Ureter (tissue), 1 donor: ENCODE measurements around the gene ADAM19. TPM values are rescaled to one million over a fixed set of nuclear protein-coding genes. Genes with fewer than 3 reads are reported as not detected.
A peak's percentile ranks its signal among the peaks of the same experiment; 100 is the strongest.

ENCODE experiments used
- DNase-seq: peaks from one replicate; pipeline ENCODE4 v3.0.0-alpha.2; 2020; ENCODE audit warnings: low spot score
- total RNA-seq: library from RNA; stranded (reverse); gene quantifications from one replicate; pipeline ENCODE4 v1.2.4, GENCODE V29; 2023
- donor health status: DM: yes; HTN: yes; CAD: no.

The ADAM19 gene
- total RNA-seq, 1 donor from 2014 or later = 17.4 TPM

DNA sequence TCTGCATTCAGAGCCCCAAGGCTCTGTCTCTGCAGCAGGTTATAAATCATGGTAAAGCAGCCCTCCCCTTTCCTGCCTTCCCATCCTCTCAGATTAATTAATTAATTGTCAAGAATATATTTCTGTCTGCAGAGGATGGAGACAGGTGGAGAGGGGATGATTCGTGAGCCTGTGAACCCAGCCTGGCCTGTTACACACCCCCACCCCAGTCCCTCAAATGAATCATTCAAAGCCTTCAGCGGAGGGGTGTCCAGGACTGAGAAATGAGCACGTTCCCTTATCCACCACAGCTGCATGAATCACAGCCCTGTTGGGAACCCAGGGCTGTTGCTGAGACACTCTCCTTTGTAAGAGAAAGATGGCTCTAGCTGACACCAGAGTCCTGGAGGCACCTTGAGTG, 59.6 kb downstream of the ADAM19 start:
- DNase-seq = no peak

DNA sequence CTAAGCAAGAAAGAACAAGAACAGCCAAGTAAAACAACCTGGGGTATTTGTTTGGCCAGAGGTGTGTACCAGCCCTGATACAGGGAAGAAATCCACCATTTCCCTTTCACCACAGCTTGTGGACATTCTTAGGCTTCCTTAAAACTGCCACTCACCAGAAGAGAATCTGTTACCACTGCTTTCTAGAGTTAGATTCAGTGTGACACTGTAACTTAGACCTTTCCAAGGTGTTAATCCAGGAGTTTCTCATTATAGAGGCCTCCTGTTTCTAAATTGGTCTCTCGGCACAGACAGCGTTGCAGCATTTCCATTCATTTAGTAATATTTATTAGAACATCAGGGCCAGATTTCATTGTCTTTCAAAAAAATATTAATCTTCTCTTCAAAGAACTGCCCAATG, 60.6 kb downstream of the ADAM19 start:
- DNase-seq = no peak

DNA sequence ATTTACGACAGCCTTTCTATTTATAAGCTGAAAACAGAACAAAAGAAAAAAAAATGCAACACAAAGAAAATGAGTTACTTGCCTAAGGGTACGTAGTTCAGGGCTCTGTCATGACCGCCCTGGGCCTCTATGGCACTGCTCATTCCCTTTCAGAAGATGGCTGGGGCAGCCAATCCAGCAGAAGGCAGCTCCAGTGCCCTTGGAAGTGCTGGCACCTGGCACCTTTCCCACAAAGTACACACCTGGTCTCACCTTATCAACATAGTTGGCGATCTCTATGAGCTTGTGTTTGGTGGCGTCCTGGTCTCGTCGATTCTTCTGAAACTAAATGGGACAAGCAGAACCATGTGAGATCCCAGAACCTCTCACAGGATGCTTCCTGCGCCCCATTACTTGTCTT, 62.4 kb downstream of the ADAM19 start:
- no peak for DNase-seq

DNA sequence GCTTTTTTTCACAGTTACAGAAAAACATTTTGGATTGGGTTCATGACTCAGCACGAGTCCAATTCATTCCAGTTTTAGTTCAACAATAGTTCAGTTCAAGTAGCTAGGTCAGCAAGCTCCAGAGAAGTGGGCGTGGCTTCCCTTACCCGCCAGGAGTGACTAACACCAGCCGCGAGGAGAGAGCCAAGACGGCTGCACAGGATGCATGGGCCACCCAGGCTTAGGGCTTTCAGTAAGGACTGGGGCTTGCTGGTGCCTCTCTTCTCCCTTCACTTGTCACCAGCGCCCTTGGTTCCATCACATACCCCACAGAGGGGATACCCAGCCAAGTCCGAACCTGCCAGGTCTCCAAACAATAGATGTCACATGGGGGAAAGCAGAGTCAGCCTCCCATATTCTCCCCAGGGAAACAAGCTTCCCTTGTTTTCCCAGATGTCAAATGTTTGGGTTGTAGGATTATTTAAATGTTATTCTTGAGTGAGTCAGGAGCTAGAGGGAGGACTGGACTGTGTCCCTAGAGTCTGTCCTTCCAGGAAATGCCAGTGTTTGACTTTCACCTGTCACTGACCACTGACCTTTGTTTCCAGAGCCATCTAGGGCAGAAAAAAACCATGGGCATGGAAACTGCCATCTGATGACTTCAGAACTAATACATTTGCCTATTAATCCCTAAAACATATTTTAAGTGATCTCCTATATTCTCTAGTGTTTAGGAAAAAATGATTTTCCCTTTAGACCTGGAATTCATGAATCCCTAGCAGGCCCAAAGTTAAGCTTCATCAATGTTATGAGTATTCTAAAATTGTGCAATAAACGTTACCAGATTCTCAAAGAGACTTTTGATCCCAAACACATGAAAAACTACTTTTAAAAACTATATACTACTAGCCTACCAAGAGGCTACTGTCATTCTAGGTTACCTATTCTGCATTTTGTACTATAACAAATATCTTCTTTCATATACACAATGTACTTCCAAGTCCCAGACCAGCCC, 63.6 kb downstream of the ADAM19 start:
- DNase-seq = peak; percentile 92

DNA sequence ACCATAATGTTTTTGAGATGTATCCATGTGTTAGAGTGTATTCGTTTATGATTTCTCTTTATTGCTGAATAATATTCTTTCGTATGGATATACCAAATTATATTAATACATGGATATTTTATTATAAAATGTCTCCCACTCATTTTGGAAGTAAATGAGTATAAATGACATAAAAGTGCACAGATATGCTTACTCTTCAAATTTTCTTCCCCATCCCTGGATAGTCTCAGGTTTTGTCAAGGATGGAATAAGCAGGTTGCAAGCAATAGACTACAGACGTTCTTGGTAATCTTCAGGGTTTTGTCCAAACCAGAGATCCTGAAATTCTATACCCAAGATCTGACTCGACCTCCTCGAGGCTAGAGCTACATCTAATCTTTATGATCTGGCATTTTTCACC, 64.9 kb downstream of the ADAM19 start:
- DNase-seq = no peak

DNA sequence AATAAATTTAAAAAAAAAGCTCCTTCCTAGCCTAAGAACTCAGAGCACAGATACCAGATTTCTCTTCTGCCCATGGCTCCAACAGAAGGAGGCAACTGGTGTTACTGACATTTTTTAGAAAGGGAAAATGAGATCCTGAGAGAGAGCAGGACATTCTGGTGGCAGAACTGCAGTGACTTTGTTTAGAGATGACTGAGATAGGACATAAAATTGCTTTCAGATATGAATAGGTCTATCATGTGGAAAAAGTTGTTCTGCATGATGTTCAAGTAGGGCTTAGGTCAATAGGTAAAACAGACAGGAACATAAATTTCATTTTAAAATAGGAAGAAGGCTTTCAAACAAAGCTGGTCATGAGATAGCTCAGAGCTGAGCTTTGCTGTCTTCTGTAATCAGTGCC, 66.0 kb downstream of the ADAM19 start:
- DNase-seq = no peak

DNA sequence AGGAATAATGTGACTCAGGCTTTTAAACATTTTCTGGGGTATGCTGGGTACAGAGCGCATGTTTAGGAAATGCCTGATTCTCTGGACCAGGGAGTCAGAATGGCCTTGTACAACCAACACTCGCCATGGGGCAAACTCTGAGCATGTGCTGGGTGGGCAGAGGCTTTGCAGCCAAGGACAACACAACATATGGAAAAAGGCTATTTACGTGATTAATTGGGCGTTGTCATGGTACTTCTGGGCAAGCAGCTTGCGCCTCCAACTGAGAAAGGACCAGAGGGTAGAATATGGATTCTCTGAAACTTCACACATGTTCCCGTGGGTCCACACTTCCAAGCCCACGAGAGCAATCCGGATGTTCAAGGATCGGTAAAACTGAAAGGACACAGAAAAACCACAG, 66.5 kb downstream of the ADAM19 start:
- no peak for DNase-seq

- no peak for DNase-seq
These were observed 68.4 kb downstream of the ADAM19 start for GRCh38 chr5:157506981-157507780.

- DNase-seq = no peak
These were observed 69.4 kb downstream of the ADAM19 start for GRCh38 chr5:157506066-157506590.

GRCh38 chr5:157505496-157505895, 70.1 kb downstream of the ADAM19 start:
- no peak for DNase-seq

DNA sequence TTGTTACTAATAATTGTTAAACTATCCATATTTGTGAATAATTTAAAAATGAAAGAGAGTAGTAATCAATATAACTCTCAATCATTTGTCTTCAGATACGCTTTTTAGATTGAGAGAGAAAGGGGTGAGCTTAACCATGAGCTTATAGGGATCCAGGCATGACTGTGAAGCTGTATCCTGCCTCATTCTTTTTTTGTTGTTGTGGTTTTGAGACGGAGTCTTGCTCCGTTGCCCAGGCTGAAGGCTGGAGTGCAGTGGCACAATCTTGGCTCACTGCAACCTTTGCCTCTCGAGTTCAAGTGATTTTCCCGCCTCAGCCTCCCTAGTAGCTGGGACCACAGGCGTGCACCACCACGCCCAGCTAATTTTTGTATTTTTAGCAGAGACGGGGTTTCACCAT, 71.5 kb downstream of the ADAM19 start:
- DNase-seq = no peak

DNA sequence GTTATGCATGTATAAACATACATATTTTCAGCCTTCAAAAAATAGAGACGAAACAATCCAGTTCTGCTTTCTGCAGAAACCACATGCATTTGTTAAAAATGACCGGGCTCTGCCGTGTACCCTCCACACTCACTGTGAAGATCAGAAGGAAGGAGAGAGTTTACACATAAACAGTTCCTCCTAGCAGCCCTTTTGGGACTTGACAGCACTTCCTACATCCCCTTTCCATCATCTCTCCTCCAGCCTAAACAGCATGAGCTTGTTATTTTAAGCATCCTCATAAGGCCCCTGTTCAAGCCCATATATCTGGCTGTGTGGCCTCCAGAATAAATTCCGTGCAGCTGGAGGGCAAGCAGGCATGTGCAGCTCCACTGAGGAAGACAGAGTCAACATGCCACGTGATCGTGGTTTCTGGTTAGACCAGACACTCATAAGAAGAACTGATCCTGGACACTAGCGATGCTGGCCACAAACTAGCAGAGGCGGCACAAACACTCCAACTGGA, 73.4 kb downstream of the ADAM19 start:
- no peak for DNase-seq

DNA sequence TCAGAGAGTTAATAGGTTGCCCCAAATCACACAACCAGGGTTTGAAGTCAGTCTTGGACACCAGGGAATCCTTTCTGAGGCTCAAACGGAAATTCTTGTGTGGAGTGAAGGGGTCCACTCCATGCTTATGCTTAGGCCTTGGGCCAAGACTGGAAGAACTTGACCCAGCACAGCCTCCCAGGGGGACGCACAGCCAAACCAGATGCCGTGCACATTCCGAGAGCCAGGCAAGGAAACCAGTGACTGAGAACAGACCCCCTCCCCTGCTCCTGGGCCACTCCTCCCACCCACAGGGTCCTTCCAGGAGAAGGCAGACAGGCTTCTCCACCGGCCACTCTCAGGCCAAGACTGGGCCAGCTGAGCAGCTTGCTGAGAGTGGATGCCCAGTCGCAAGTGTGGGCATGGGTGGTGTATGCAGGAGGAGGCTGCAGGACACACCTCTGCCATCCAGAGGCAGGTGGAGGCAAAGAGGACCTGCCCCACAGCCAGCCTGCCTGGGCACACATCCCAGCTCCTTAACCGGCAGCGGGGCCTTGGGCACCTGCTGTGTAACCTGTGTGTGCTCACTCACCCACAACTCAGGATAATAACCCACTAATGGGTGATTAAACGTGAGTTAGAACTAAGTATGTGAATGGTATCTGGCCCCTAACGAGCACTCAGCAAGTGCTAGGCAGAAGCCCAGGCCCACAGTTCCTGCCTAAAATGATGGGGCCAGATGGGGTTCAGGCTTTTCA, 77.5 kb downstream of the ADAM19 start:
- DNase-seq = no peak

GRCh38 chr5:157496864-157497263, 78.7 kb downstream of the ADAM19 start:
- DNase-seq = no peak

DNA sequence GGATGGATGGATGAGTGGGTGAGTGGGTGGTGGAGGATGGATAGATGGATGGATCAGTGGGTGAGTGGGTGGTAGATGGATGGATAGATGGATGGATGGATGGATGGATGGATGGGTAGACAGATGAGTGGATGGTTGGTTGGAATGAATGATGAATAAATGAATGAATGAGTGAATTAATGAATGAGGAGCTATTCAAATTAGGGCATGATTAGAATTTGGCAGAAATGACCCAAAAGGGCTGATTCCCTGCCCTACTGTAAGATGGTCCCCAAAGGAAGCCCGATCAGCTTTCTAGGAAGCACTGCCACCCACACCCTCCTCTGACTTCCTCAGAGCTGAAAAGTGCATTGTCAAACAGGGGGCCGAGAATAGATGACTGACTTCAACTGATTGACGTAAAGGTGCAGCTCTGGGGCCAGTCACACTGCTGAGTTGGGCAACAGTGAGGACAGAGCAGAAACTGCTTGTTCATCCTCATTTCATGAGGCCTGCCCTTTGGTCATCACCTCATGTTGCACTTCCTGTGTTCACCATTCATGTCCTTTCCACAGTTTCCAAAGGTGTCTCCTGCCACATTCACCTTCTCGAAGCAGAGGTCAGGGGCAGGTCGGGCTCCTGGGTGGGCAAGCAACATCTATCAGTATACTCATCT, 81.3 kb downstream of the ADAM19 start:
- DNase-seq = no peak

DNA sequence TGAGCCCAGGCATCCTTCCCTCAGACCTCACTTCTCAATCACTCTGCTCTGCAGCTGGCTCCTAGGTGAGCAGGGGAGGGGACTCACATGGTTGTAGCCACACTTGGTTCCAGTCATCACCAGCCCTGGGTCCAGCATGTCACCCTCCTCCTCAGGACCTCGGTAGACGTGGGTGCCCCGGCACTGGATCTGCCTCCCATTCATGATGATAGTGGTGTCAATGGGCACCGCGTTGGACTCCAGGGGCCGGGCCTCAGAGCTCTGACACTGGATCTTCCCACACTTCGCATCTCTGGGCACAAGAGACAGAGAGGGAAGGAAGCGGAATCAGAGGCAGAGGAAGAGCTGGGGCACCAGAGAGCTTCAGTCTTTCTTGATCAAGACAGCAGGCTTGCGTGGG, 82.7 kb downstream of the ADAM19 start:
- no peak for DNase-seq

- DNase-seq = no peak
These were observed 84.0 kb downstream of the ADAM19 start for GRCh38 chr5:157491471-157491995.

DNA sequence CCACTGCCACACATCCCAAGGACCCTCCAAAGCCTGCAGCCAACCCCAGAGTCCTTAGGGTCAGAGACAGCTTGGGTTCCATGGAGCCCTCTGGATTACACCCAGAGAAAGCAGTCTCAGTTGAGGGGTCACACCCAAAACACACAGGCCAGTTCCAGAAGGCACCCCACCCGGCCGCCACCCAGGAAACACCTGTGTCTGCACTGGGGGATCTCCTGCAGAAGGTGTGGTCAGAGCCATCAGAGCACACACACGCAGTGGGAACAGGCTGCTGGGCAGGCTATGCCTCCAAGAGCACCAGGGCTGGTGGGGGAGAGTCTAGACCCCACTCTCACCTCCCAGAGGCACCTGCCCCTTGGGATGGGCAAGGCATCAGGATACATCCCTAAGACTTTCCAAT, 88.2 kb downstream of the ADAM19 start:
- no peak for DNase-seq

DNA sequence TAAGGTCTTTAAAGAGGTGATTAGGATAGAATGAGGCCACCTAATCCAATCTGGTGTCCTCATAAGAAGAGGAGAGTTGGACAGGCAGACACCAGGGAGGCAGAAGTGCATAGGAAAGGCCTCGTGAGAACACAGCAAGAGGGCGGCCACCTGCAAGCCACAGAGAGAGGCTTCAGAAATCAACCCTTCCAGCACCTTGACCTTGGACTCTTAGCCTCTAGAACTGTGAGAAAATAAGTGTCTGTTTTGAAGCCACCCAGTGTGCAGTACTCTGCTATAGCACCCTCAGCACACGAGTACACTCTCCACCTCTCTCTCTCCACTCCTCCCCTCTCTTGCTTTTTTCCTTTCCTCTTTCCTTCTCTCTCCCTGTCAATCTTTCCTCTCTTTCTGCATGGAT, 88.7 kb downstream of the ADAM19 start:
- DNase-seq = no peak

DNA sequence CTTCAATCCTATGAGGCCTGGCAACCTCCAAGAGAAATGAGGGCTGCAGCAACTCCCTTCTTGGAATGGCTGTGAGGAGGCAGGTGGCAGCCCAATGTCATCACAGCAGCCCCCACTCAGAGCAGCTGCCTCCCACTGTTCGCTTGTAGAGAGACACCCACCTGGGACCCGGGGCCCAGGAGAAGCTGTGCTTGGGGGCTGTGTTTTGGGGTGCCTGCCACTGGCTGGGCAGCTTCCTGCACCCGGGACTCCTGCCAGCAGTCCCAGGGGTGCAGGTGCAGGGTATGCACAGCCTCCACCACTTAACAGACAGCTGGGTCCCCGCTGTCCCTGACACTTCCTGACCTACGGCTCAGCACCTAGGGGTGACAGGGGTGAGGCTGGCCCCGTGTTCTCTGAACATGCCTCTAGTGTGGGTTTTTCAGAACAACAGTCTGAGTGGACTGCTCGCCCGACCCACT, 89.3 kb downstream of the ADAM19 start:
- DNase-seq = no peak

- no peak for DNase-seq
These were observed 89.8 kb downstream of the ADAM19 start for GRCh38 chr5:157485811-157486210.
